NCI-H1436 (cell line): ENCODE measurements around the gene PIGP.
"Not testable (repeated sequence)": the region's sequence is repeated elsewhere in the genome, so short reads cannot be mapped to it uniquely, and the experiment has no call there.

Experiments
- DNase-seq: peaks from one replicate; lab custom pipeline; 2025; lab: John Stamatoyannopoulos, UW

PIGP gene

DNA sequence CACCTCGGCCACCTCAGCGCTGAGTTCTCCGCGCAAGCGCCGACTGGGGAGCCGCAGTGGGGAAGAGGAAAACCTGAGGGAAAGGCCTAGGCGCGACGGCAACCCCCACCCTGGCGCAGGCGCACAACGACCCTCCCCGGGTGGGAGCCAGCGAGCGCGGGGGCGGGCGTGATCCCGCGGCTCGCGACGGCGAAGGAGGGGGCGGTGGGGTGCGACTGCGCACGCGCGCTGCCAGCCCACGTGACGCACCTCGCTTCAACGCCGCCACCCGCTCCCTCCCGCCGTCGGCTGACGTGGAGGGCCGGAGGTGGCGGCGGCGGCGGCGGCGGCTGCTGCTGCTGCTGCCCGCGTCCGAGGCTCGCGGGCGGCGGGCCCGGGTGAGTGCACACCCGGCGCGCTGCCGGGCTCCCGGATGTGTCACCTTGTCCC is at the start of gene PIGP, which contains the start of gene TTC3:
PIGP (minus strand) TSS at position 84 of the 429 bp plus-strand sequence. CDS start 556 bp downstream, outside the sequence.
TTC3 (plus strand) TSS at position 267 of the 429 bp plus-strand sequence. CDS start 14,004 bp downstream, outside the sequence.
- DNase-seq, result peak; percentile 93

DNA sequence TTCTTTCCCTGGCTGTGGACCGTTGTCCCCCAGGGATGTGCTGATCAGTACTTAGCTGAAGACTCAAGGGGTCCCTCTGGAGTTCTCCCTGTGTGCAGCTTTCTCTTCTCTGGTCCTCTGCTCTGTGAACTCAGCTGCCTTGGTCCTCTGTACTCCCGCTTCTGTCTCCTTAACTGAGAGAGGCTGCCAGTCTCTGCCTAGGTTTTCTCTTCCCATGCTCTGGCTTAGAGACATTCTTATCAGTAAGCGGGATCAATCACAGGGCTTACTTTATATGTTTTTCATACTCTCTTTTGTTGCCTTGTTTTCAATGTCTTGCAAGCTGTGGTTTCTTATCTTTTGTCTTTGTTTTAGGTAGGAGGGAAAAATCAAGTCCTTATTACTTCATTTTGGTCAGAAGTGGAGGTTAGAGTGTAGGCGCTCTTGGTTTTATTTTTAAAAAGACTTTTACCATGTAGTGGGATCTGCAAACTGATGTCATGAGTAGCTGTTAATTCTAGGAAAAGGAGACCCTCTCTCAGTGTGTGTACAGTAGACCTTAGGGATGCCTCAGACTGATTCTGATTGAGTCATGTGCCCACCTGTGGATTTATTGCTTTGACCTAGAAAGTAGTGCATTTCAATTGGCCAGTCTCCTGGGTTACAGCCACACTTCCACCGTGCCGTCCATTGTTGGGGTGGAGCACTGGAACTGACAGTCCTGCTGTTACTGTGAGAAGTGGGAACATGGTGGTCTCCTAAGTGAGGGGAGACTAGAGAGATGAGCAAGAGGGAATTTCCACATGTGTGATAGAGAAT is 46.7 kb upstream of the PIGP start:
- DNase-seq, result peak; percentile 34

- DNase-seq, result no peak
Measured at GRCh38 chr21:37118187-37118826, 45.4 kb upstream of the PIGP start.

DNA sequence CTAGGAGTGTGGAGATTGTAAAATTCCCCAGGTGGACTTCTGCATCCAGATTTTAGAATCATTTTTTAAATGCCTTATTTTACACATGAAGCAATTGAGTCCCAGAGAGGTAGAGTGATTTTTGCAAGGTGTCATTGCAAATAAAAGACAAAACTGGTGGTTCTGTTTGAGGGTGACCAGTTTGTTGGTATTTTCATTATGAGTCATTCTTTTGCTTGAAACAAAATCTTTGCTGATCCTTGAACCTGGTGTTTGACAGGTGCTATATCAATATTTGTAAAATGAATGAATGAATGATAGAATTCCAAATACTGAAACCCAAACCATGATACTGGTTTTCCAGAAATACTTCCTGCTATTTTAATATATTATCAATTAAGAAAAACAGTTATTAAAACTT is 44.3 kb upstream of the PIGP start:
- no peak for DNase-seq

GRCh38 chr21:37116459-37116858 is 43.6 kb upstream of the PIGP start:
- not testable (repeated sequence) for DNase-seq

GRCh38 chr21:37114301-37114700 is 41.4 kb upstream of the PIGP start:
- DNase-seq, result not testable (repeated sequence)

DNA sequence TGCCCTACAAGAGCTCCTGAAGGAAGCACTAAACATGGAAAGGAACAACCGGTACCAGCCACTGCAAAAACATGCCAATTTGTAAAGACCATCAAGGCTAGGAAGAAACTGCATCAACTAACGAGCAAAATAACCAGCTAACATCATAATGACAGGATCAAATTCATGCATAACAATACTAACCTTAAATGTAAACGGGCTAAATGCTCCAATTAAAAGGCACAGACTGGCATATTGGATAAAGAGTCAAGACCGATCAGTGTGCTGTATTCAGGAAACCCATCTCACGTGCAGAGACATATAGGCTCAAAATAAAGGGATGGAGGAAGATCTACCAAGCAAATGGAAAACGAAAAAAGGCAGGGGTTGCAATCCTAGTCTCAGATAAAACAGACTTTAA is 38.2 kb upstream of the PIGP start:
- DNase-seq, result not testable (repeated sequence)

GRCh38 chr21:37106998-37107397 is 34.1 kb upstream of the PIGP start:
- DNase-seq, result no peak

- not testable (repeated sequence) for DNase-seq
Measured at GRCh38 chr21:37102746-37103145, 29.9 kb upstream of the PIGP start.

DNA sequence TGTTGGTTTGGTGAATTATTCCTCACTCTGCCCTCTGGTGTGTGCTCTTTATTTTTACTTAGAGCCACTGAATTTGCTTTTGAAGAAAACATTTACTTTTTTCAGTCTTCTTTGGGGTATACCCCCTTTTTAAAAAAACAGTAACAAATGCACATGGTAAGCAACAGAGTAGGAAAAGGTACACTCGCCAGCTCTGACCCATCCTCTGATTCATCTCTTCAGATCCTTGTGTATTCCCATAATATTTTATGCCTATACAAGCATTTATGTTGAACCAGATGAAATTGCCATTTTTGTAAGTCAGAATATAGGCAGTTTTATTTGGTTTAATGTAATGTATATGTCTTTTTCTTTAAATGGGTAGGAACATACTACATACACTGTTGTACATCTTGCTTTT is 28.5 kb upstream of the PIGP start:
- no peak for DNase-seq

DNA sequence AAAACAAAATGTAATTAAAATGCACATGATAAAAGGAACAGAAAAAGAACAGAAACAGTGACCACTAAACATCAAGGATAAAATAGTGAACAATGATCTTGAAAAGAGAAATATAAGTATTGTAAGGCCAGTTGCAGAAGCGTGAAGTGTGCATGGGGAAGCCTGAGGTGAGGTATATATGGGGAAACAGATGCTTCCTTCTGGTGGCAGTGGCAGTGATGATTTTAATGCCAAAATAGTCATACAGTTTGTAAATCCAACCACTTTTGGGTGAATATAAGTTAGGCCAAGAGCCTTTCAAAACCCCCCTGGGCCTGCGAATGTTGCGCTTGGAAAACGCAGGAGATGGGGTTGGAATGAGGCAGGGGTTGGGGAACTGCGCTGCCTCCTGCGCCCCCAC is 27.4 kb upstream of the PIGP start:
- DNase-seq, result no peak

DNA sequence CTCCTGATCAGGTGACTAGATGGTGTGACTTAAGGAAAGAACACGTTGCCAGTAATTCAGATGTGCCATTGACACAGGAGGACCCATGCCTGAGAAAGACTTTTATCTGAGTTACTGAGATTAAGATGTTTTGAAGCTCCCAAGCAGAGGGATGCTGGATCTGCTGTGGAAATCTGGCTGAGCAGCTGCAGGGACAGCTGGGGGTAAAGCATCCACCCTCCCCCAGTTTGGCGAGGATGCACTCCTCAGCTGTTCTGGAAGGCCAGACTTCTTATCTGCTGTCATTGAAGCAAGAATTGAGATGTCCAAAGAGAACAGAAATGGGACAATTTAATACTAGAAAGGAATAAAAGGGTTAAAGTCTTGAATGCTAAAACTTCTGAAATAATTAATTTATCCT is 25.9 kb upstream of the PIGP start:
- DNase-seq, result no peak

GRCh38 chr21:37095821-37096220 is 22.9 kb upstream of the PIGP start:
- DNase-seq, result no peak

DNA sequence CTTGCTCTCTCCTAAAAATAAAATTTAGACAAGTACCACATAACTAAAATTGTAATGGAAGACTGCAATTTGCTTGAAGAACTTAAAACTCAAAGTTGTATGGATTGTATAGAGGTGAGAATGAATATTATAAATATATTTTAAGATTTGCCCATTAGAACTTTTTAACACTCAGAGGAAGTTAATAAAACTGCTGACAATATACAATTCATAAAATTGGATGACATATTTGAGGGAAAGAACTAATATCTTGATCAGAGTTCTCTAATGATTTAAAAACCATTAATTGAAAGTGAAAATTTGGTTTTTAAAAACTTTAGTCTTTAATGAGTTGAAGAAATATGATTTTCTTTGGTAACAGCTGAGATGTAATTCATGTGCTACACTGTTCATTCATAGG is 21.1 kb upstream of the PIGP start:
- no peak for DNase-seq

GRCh38 chr21:37088186-37088735 is 15.4 kb upstream of the PIGP start:
- DNase-seq, result no peak

DNA sequence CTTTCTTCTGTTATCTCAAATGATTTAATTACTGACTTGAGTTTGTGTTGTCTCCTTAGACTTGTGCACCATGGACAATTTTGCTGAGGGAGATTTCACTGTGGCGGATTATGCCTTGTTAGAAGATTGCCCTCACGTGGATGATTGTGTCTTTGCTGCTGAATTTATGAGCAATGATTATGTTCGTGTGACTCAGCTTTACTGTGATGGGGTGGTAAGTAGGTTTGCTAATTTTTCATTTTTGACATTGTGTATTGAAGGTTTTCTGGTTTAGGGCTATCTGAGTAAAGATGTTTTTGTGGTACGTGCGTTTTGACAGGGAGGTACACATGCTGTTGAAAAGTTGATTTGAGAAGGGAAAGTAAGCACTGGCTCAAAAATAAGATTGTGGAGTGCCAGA is 14.3 kb upstream of the PIGP start:
- DNase-seq, result peak; percentile 45

- DNase-seq, result no peak
Measured at GRCh38 chr21:37085726-37086125, 12.9 kb upstream of the PIGP start.

DNA sequence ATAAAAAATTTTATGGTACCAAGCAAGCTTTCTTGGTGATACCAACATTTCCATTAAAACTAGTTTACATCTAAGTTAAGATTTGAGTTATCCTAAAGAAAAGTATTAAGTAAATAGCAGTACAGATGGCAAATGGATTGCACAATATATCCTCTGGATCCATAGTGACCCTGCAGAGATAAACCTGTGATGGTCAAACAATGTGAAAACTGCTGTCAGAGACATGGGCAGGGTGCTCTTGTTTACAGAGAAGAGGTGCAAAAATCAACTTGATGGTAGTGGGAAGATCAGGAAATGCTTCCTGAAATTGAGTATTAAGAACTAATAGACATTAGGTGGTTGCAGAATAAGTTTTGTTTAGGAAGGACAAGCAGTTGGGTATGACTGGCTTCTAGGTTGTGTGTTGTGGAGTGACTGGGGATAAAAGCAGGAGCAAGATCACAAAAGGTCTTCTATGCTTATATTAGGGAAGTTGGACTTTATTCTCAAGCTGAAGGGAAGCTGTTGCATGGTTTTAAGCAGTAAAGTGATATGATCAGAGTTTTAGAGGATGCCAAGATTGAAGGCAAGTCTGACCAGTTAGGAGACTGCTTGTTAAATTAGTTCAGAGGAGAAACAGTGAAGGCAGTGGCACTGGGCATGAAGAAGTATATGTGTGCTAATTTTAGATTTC is 10.1 kb upstream of the PIGP start:
- DNase-seq, result no peak

DNA sequence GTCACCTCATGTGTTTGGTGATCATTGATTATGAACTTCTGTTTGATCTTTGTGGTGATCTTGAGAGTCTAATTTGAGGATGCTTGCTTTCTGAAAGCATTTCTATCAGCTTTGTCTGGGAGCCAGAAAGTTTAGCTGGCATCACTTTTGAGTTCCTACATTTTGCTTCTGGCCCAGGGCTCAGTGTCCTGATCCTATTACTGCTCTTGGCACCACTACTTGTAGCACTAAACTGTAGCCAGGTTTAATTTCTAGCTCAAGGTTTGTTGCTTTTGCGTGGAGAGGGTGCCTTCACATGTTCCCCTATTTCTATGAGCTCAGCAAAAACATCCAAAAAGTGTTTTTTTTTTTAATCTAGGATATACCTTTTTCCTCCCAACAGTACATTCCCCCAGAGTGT is 9.5 kb upstream of the PIGP start:
- no peak for DNase-seq

GRCh38 chr21:37079211-37079824 is 6.4 kb upstream of the PIGP start:
- DNase-seq, result no peak

- DNase-seq, result no peak
Measured at GRCh38 chr21:37077403-37077802, 4.5 kb upstream of the PIGP start.
